DND-41 (cell line): Measurements from ENCODE around the gene KRTAP5-6.

ENCODE experiments used
- EZH2 ChIP-seq: IDR thresholded peaks from 3 replicates; pipeline ENCODE4 v1.6.1; 2012; ENCODE audit warnings: borderline replicate concordance, low read depth, mild to moderate bottlenecking, moderate library complexity, low read length, inconsistent platforms; ENCODE audit not compliant: severe bottlenecking
- TF ChIP-seq, protein P1 (sequence below): IDR thresholded peaks from 2 replicates; pipeline ENCODE4 v1.5.1; 2012; ENCODE audit warnings: borderline replicate concordance, low read length, moderate library complexity, mild to moderate bottlenecking; ENCODE audit not compliant: poor library complexity, severe bottlenecking; ENCODE audit errors: extremely low read depth

DNA sequence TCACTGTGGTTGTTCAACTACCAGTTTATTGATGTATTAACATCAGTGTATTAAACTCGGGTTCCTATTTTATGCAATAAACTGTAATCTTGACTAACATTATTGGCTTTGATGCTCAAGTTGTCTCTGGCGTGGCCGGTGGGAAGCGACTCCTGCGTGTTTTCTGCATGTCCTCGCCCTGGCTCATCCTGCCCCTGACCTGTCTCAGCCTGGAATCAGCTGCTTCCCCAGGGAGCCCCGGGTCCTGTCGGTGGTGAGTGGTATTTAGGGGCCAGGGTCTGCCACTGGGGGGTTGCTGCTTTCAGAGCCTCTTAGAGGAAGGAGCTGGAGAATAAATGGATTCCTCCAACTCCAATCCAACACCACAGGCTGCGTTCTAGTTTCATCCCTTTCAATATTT, 30.9 kb downstream of the KRTAP5-6 start:
- TF ChIP-seq, protein P1, sequence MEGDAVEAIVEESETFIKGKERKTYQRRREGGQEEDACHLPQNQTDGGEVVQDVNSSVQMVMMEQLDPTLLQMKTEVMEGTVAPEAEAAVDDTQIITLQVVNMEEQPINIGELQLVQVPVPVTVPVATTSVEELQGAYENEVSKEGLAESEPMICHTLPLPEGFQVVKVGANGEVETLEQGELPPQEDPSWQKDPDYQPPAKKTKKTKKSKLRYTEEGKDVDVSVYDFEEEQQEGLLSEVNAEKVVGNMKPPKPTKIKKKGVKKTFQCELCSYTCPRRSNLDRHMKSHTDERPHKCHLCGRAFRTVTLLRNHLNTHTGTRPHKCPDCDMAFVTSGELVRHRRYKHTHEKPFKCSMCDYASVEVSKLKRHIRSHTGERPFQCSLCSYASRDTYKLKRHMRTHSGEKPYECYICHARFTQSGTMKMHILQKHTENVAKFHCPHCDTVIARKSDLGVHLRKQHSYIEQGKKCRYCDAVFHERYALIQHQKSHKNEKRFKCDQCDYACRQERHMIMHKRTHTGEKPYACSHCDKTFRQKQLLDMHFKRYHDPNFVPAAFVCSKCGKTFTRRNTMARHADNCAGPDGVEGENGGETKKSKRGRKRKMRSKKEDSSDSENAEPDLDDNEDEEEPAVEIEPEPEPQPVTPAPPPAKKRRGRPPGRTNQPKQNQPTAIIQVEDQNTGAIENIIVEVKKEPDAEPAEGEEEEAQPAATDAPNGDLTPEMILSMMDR = no peak
- TF ChIP-seq EZH2 = no peak
